ENCODE results near the gene TRIM73.
"Not testable (repeated sequence)": the region's sequence is repeated elsewhere in the genome, so short reads cannot be mapped to it uniquely, and the experiment has no call there.

TRIM73 gene

GRCh38 chr7:75395329-75395728 lies at the start of gene TRIM73:
Gene TRIM73, plus strand, starts transcription at chr7:75395629. Its CDS starts 3,305 bp downstream, at chr7:75398934.
- H3K9ac ChIP-seq; H3K4me3 ChIP-seq; H3K4me2 ChIP-seq; H3K4me1 ChIP-seq; H3K27me3 ChIP-seq; H3K27ac ChIP-seq; H3K36me3 ChIP-seq; H4K20me1 ChIP-seq; H3K9me3 ChIP-seq (replicated peaks in 1 of 11): not testable (repeated sequence)

DNA sequence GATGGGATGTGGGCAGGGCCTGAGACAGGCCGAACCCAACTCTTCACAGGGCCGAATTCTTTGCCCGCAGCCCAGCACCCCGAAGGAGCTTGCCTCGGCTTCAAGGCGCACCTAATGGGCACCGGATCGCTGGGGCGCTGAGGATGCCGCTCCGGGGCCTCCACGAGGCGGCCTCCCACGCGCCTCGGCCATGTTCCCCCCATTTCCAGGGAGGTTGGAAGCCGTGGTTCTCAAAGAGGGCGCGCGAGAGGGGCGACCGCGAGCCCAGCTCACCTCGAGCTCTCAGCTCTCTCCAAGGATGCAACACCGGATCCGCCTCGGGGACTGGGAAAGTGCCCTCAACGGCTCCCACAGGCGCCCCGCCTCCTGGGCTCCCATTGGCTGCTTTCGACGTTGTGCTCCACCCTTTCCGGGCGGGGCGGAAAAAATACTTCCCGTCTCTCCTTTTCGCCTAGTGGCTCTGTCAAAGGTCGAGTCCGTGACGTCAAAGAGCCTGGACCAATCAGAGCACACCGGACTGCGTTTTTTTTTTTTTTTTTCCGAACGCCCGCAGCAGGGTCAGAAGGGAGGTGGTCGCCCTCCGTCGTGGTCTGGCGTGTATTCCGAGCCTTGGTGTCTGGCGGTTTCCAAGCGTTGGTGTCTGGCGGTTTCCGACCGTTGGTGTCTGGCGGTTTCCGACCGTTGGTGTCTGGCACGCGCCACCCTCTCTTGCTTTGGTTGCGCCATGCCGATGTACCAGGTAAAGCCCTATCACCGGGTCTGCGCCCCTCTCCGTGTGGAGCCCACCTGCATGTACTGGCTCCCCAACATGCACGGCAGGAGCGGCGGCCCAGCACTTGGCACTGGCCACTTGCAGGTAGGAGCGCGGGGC lies 36.5 kb upstream of the TRIM73 start:
- H3K4me2 ChIP-seq; H3K27ac ChIP-seq; H3K27me3 ChIP-seq; H4K20me1 ChIP-seq; H3K9me3 ChIP-seq (replicated peaks in 1 of 11); H3K4me1 ChIP-seq; H3K9ac ChIP-seq; H3K36me3 ChIP-seq; H3K4me3 ChIP-seq: not testable (repeated sequence)

DNA sequence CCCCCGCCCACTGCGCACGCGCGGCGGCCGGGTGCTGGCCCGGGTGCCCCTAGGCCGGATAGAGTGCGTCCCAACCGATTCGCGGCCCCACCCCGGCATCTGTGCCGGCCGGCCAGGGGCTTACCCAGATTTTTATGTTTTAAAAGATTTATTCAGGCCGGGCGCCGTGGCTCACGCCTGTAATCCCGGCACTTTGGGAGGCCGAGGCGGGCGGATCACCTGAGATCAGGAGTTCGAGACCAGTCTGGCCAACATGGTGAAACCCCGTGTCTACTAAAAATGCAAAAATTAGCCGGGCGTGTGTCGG lies 35.9 kb upstream of the TRIM73 start:
- H3K36me3 ChIP-seq; H4K20me1 ChIP-seq; H3K4me3 ChIP-seq; H3K9ac ChIP-seq; H3K4me2 ChIP-seq; H3K9me3 ChIP-seq (replicated peaks in 1 of 11); H3K27me3 ChIP-seq; H3K27ac ChIP-seq; H3K4me1 ChIP-seq: not testable (repeated sequence)

- not testable (repeated sequence) for H3K27me3 ChIP-seq; H4K20me1 ChIP-seq; H3K9me3 ChIP-seq (replicated peaks in 1 of 11); H3K9ac ChIP-seq; H3K4me3 ChIP-seq; H3K27ac ChIP-seq; H3K4me1 ChIP-seq; H3K4me2 ChIP-seq; H3K36me3 ChIP-seq
Observed at GRCh38 chr7:75364079-75364478, 31.4 kb upstream of the TRIM73 start.

DNA sequence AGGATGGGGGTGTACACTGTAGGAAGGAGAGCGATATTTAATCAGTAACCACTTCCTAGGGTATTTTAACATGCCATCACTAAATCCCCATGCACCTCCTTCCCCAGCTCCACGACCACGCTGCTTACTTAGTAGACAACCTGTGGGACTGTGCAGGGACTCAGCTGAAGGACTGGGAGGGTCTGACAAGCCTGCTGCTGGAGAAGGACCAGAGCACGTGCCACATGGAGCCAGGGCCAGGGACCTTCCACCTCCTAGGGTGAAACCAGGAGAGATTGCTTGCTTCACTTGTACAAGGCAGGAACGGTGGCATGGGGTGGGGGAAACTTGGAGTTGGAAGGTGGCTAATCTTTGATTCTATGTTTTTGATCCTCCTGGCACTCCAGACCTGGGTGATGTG lies 28.8 kb upstream of the TRIM73 start:
- not testable (repeated sequence) for H4K20me1 ChIP-seq; H3K4me1 ChIP-seq; H3K9me3 ChIP-seq (replicated peaks in 1 of 11); H3K36me3 ChIP-seq; H3K9ac ChIP-seq; H3K4me2 ChIP-seq; H3K27me3 ChIP-seq; H3K27ac ChIP-seq; H3K4me3 ChIP-seq

DNA sequence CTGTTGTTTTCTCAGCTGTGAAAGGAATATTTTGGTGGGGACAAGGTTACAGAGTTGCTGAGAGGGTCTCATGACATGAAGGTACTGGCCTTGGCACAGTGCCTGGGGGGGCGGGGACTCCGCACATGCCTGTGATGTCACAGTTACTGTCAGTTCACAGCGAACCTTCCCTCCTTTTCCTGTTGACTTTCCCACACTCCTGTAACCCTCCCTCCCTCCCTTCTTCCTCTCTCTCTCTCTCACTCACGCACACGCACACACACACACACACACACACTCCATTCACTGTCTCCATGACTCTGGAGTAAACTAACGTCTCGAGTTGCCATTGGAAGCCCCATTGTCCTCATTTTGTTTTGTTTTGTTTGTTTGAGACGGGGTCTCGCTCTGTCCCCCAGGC lies 28.1 kb upstream of the TRIM73 start:
- not testable (repeated sequence) for H3K4me3 ChIP-seq; H3K4me1 ChIP-seq; H3K27me3 ChIP-seq; H3K9ac ChIP-seq; H3K27ac ChIP-seq; H4K20me1 ChIP-seq; H3K4me2 ChIP-seq; H3K9me3 ChIP-seq (replicated peaks in 1 of 11); H3K36me3 ChIP-seq

GRCh38 chr7:75374144-75374518 lies 21.3 kb upstream of the TRIM73 start:
- not testable (repeated sequence) for H3K9ac ChIP-seq; H3K9me3 ChIP-seq (replicated peaks in 1 of 11); H3K36me3 ChIP-seq; H3K27me3 ChIP-seq; H3K4me3 ChIP-seq; H3K4me2 ChIP-seq; H3K4me1 ChIP-seq; H4K20me1 ChIP-seq; H3K27ac ChIP-seq

DNA sequence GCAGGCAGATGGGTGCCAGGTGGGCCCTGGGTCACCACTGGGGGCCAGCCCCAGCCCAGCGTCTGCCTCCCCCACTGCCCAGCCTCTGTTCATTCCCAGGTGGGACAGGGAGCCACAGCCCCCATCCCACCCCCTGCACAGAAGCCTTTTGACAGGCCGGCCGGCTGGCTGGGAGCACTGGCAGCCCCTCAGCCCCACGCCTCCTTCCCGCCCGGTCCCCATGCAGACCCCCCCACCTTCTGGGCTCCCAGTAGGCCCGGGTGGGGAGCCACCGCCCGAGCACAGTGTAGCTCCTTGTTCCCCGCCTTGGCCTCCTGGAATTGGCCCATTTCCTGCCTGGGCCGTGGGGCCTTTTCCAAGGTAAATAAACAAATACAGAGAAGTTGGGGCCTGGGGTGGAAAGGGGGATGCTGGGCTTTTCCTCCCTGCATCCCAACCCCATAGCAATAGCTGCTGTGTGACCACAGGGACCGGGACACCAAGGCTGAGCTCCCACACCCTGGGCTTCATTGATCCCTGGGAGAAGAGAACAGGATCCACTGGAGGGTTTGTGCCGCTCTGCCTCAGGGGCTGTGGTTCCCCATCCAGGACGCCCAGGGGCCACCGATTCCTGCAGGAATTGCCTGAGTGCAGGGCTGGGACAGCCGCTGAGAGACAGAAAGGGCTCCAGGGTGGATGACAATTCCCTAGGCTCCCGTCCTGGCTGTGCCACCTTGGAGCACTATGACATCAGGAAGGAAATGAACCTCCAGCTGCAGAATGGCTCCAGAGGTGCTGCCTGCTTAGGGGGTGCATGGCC lies 20.7 kb upstream of the TRIM73 start:
- H3K9me3 ChIP-seq (replicated peaks in 1 of 11); H3K4me1 ChIP-seq; H3K36me3 ChIP-seq: not testable (repeated sequence)

DNA sequence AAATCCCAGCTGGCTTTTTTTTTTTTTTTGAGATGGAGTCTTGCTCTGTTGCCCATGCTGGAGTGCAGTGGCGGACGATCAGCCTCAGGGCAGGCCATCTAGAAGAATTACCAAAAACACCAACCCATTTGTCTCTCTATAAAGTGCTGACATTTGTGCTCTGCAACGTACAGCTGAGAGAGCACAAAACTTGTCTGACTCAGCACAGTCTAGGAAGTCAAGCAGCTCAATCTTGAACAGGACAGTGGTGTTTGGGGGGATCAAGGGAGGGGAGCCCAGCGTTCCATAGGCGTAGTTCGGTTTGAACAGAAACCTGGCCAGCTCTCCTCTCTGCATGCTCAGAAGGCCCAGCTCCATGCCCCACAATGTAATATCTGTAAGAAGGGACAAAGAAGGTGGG lies 2.2 kb upstream of the TRIM73 start:
- H3K27ac ChIP-seq; H3K9ac ChIP-seq; H3K4me1 ChIP-seq; H3K4me3 ChIP-seq; H3K36me3 ChIP-seq; H3K27me3 ChIP-seq; H4K20me1 ChIP-seq; H3K4me2 ChIP-seq; H3K9me3 ChIP-seq (replicated peaks in 1 of 11): not testable (repeated sequence)

More for the DNA sequence above, 20.7 kb upstream of the TRIM73 start:
- not testable (repeated sequence) for H3K27ac ChIP-seq, H4K20me1 ChIP-seq, H3K9ac ChIP-seq, H3K27me3 ChIP-seq, H3K4me2 ChIP-seq, H3K4me3 ChIP-seq

GRCh38 chr7:75397865-75398264 lies 2.4 kb downstream of the TRIM73 start:
- not testable (repeated sequence) for H3K27ac ChIP-seq; H3K9me3 ChIP-seq (replicated peaks in 1 of 11); H3K27me3 ChIP-seq; H3K9ac ChIP-seq; H3K4me1 ChIP-seq; H4K20me1 ChIP-seq; H3K36me3 ChIP-seq; H3K4me3 ChIP-seq; H3K4me2 ChIP-seq

GRCh38 chr7:75398771-75399700 lies 3.6 kb downstream of the TRIM73 start:
- H3K4me3 ChIP-seq; H3K9me3 ChIP-seq (replicated peaks in 1 of 11); H3K27ac ChIP-seq; H3K27me3 ChIP-seq; H3K36me3 ChIP-seq; H3K4me1 ChIP-seq; H4K20me1 ChIP-seq; H3K9ac ChIP-seq: not testable (repeated sequence)
- peak overlapping the region in 7 of 11 experiments; percentile 41 to 66 (median 51); a peak in 8 of 22 replicates for H3K4me2 ChIP-seq

GRCh38 chr7:75400575-75400974 lies 5.1 kb downstream of the TRIM73 start:
- not testable (repeated sequence) for H3K27me3 ChIP-seq; H3K4me1 ChIP-seq; H3K9ac ChIP-seq; H3K36me3 ChIP-seq; H3K9me3 ChIP-seq (replicated peaks in 1 of 11); H3K4me3 ChIP-seq; H3K4me2 ChIP-seq; H4K20me1 ChIP-seq; H3K27ac ChIP-seq

- H3K4me1 ChIP-seq, result not testable (repeated sequence)
Observed at GRCh38 chr7:75403455-75404443, 8.3 kb downstream of the TRIM73 start.

More at GRCh38 chr7:75403455-75404443, 8.3 kb downstream of the TRIM73 start:
- H3K9me3 ChIP-seq (replicated peaks in 1 of 11); H3K9ac ChIP-seq; H3K4me2 ChIP-seq; H3K4me3 ChIP-seq; H3K36me3 ChIP-seq; H3K27ac ChIP-seq; H4K20me1 ChIP-seq; H3K27me3 ChIP-seq: not testable (repeated sequence)

All from BLaER1 treated with 17β-estradiol and CSF1 and Interleukin-3, amounts not matched to agents 10 nM and 100 nM (cell line).